HEK293 (cell line): ENCODE measurements around the gene SLC35F6.

Experiments used
- CTCF ChIA-PET: fragments of 350-600 bp; formaldehyde crosslinking; extraction: SDS; loops from one replicate; lab custom pipeline; 2021; ENCODE audit warnings: antibody characterized with exemption; lab: Yijun Ruan, JAX
- POLR2A ChIA-PET: fragments of 300-600 bp; formaldehyde crosslinking; extraction: SDS; loops from one replicate; lab custom pipeline; 2020; ENCODE audit warnings: antibody characterized with exemption, inconsistent platforms; lab: Yijun Ruan, JAX
- H3K27ac ChIP-seq: fragments of 200-500 bp; sonication (Bioruptor generic); 2 replicates; pipeline ENCODE4 v1.5.1; 2014; ENCODE audit warnings: low read depth, low read length, control low read depth, inconsistent platforms; ENCODE audit errors: extremely low read depth
- H3K36me3 ChIP-seq, 2 experiments: fragments of 200-500 bp in 1 of 2; sonication (Bioruptor generic) in 1 of 2; 1 replicate in 1 of 2; 2 replicates in 1 of 2; pipeline ENCODE4 v1.5.1; 2014 to 2017; ENCODE audit warnings: inconsistent platforms in 2 of 2, low read length in 2 of 2; ENCODE audit not compliant: control insufficient read depth in 2 of 2, insufficient read depth in 1 of 2
- H3K4me1 ChIP-seq: fragments of 200-500 bp; sonication (Bioruptor generic); 2 replicates; pipeline ENCODE4 v1.5.1; 2014; ENCODE audit warnings: mild to moderate bottlenecking, low read length, inconsistent platforms; ENCODE audit not compliant: control insufficient read depth, insufficient read depth
- H3K4me3 ChIP-seq: 2 replicates; pipeline ENCODE4 v1.5.1; 2011; ENCODE audit warnings: low read depth, mild to moderate bottlenecking, control low read depth, low read length, moderate library complexity
- H3K9me3 ChIP-seq: fragments of 200-500 bp; sonication (Bioruptor generic); 2 replicates; pipeline ENCODE4 v1.5.1; 2014; ENCODE audit warnings: low read depth, low read length, inconsistent platforms; ENCODE audit not compliant: control insufficient read depth, insufficient read depth
- EGR2 ChIP-seq: fragments of 450-650 bp; formaldehyde crosslinking; IDR thresholded peaks from 2 replicates; pipeline ENCODE4 v1.5.1; 2016; ENCODE audit warnings: low read depth, missing biosample characterization, missing genetic modification characterization
- SP2 ChIP-seq: fragments of 450-650 bp; formaldehyde crosslinking; IDR thresholded peaks from 2 replicates; pipeline ENCODE4 v1.5.1; 2016; ENCODE audit warnings: missing biosample characterization, missing genetic modification characterization
- TCF7L2 ChIP-seq: IDR thresholded peaks from 2 replicates; pipeline ENCODE4 v1.6.1; 2011; ENCODE audit warnings: low read depth, mild to moderate bottlenecking, inconsistent platforms, low read length, moderate library complexity, borderline replicate concordance
- ZFHX2 ChIP-seq: fragments of 450-650 bp; formaldehyde crosslinking; conservative IDR thresholded peaks from 2 replicates; pipeline ENCODE4 v1.5.1; 2016; ENCODE audit warnings: missing biosample characterization, missing genetic modification characterization
- ZIC2 ChIP-seq: fragments of 450-650 bp; formaldehyde crosslinking; IDR thresholded peaks from 2 replicates; pipeline ENCODE4 v1.5.1; 2016; ENCODE audit warnings: missing biosample characterization, missing genetic modification characterization
- ZNF248 ChIP-seq: fragments of 450-650 bp; formaldehyde crosslinking; IDR thresholded peaks from 2 replicates; pipeline ENCODE4 v1.5.1; 2017; ENCODE audit warnings: missing biosample characterization, missing genetic modification characterization
- ZNF521 ChIP-seq: fragments of 450-650 bp; formaldehyde crosslinking; IDR thresholded peaks from 2 replicates; pipeline ENCODE4 v1.5.1; 2017; ENCODE audit warnings: missing biosample characterization, mild to moderate bottlenecking, missing genetic modification characterization
- ZNF776 ChIP-seq: fragments of 450-650 bp; formaldehyde crosslinking; IDR thresholded peaks from 2 replicates; pipeline ENCODE4 v1.5.0; 2017; ENCODE audit warnings: missing biosample characterization, missing genetic modification characterization, borderline replicate concordance
- TF ChIP-seq, protein P1 (sequence below): fragments of 450-650 bp; formaldehyde crosslinking; IDR thresholded peaks from 2 replicates; pipeline ENCODE4 v1.5.1; 2016; ENCODE audit warnings: missing biosample characterization, missing genetic modification characterization
- TF ChIP-seq, protein P2 (sequence below): fragments of 450-650 bp; formaldehyde crosslinking; IDR thresholded peaks from 2 replicates; pipeline ENCODE4 v1.5.1; 2017; ENCODE audit warnings: missing biosample characterization, missing genetic modification characterization
- TF ChIP-seq, protein P3 (sequence below): fragments of 450-650 bp; formaldehyde crosslinking; IDR thresholded peaks from 2 replicates; pipeline ENCODE4 v1.5.1; 2016; ENCODE audit warnings: missing biosample characterization, missing genetic modification characterization
- TF ChIP-seq, protein P4 (sequence below): fragments of 450-650 bp; formaldehyde crosslinking; conservative IDR thresholded peaks from 2 replicates; pipeline ENCODE4 v1.5.1; 2016; ENCODE audit warnings: low read depth, missing biosample characterization, missing genetic modification characterization
- TF ChIP-seq, protein P5 (sequence below): fragments of 450-650 bp; formaldehyde crosslinking; IDR thresholded peaks from 2 replicates; pipeline ENCODE4 v1.5.1; 2016; ENCODE audit warnings: missing biosample characterization, missing genetic modification characterization

Gene SLC35F6

DNA sequence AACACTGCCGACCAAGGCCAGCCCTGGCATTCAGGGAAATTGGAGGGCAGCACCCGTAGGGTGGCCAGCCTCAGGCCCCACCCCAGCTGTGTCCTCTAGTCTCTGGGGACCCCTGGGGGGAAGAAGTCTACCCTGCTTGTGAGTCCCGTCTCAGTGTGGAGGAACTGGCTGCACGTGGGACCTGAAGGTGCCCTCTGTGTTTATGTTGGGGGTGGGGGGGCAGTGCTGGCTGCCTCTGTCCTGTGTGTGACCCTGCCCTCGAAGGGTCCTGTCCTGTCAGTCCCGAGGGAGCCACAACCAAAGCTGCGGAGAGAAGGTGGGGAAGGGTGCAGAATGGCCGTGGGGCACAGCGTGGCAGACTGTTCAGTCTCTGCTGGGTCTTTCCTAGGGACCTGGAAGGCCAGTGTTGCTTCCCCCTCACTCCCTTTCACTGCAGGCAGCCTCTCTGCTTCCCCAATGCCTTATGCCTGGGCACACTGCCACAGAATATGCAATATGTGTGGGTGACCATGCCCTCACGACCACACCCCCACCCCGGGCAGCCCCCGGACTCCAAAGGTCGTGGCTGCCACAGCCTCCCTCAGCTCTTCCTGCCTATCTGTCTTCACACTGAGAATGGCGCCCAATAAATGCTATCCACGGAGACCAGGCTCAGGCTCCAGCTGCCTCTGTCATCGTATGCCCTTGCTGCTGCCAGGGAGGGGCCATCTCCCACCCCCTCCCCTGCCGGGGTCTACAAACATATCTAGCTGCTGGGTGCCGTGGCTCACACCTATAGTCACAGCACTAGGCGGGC is 33.3 kb upstream of the SLC35F6 start:
- H3K9me3 ChIP-seq, result no peaks in the 10 kb centered on the region
- H3K4me1 ChIP-seq, result no peaks in the 10 kb centered on the region
- TF ChIP-seq ZIC2 (tag by site-specific recombination), result peak; percentile 51
- TF ChIP-seq ZFHX2 (tag by site-specific recombination), result peak; percentile 80
- TF ChIP-seq SP2, result no peak
- peak; percentile 76 for TF ChIP-seq EGR2 (tag by site-specific recombination)
- TF ChIP-seq, protein P1, sequence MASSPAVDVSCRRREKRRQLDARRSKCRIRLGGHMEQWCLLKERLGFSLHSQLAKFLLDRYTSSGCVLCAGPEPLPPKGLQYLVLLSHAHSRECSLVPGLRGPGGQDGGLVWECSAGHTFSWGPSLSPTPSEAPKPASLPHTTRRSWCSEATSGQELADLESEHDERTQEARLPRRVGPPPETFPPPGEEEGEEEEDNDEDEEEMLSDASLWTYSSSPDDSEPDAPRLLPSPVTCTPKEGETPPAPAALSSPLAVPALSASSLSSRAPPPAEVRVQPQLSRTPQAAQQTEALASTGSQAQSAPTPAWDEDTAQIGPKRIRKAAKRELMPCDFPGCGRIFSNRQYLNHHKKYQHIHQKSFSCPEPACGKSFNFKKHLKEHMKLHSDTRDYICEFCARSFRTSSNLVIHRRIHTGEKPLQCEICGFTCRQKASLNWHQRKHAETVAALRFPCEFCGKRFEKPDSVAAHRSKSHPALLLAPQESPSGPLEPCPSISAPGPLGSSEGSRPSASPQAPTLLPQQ, result no peak
- no peak for TF ChIP-seq ZNF521 (tag by site-specific recombination)
- no peak for TF ChIP-seq TCF7L2
- TF ChIP-seq, all 188 proteins: peak for 3
- CTCF ChIA-PET, result interaction anchor here (0.9 to 1.3 kb wide), 2 partner anchors 15 to 125 kb away, joined by 3 to 4 read pairs; no protein-coding TSS in a partner anchor
- no peak overlapping the region for H3K27ac ChIP-seq
- no peak overlapping the region for H3K4me3 ChIP-seq
- H3K36me3 ChIP-seq, result no peaks in the 10 kb centered on the region
- POLR2A ChIA-PET, result no interaction called here

DNA sequence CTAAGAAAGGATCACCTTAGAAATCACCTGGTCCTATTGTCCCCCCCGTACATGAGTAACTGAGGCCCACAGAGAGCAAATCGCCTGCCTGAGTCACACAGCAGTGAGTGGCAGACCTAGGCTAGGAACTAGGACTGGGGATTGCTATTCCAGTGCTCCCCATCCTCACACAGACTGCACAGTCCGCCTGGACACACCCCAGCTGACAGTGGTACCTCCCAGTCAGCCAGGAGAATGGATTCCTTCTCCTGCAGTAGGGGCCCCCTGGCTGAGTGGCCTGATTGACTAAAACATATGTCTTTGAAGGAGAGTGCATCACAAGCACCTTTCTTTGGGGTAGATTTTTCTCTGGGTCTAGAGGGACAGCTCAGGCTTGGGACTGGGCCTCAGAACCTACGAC is 32.4 kb upstream of the SLC35F6 start:
- no peaks in the 10 kb centered on the region for H3K4me1 ChIP-seq
- no peaks in the 10 kb centered on the region for H3K36me3 ChIP-seq
- no peak overlapping the region for H3K4me3 ChIP-seq
- H3K27ac ChIP-seq, result no peak overlapping the region
- H3K9me3 ChIP-seq, result no peaks in the 10 kb centered on the region
- TF ChIP-seq ZNF248, result no peak
- TF ChIP-seq, protein P2, sequence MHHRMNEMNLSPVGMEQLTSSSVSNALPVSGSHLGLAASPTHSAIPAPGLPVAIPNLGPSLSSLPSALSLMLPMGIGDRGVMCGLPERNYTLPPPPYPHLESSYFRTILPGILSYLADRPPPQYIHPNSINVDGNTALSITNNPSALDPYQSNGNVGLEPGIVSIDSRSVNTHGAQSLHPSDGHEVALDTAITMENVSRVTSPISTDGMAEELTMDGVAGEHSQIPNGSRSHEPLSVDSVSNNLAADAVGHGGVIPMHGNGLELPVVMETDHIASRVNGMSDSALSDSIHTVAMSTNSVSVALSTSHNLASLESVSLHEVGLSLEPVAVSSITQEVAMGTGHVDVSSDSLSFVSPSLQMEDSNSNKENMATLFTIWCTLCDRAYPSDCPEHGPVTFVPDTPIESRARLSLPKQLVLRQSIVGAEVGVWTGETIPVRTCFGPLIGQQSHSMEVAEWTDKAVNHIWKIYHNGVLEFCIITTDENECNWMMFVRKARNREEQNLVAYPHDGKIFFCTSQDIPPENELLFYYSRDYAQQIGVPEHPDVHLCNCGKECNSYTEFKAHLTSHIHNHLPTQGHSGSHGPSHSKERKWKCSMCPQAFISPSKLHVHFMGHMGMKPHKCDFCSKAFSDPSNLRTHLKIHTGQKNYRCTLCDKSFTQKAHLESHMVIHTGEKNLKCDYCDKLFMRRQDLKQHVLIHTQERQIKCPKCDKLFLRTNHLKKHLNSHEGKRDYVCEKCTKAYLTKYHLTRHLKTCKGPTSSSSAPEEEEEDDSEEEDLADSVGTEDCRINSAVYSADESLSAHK (tag by site-specific recombination), result no peak
- TF ChIP-seq, protein P3, sequence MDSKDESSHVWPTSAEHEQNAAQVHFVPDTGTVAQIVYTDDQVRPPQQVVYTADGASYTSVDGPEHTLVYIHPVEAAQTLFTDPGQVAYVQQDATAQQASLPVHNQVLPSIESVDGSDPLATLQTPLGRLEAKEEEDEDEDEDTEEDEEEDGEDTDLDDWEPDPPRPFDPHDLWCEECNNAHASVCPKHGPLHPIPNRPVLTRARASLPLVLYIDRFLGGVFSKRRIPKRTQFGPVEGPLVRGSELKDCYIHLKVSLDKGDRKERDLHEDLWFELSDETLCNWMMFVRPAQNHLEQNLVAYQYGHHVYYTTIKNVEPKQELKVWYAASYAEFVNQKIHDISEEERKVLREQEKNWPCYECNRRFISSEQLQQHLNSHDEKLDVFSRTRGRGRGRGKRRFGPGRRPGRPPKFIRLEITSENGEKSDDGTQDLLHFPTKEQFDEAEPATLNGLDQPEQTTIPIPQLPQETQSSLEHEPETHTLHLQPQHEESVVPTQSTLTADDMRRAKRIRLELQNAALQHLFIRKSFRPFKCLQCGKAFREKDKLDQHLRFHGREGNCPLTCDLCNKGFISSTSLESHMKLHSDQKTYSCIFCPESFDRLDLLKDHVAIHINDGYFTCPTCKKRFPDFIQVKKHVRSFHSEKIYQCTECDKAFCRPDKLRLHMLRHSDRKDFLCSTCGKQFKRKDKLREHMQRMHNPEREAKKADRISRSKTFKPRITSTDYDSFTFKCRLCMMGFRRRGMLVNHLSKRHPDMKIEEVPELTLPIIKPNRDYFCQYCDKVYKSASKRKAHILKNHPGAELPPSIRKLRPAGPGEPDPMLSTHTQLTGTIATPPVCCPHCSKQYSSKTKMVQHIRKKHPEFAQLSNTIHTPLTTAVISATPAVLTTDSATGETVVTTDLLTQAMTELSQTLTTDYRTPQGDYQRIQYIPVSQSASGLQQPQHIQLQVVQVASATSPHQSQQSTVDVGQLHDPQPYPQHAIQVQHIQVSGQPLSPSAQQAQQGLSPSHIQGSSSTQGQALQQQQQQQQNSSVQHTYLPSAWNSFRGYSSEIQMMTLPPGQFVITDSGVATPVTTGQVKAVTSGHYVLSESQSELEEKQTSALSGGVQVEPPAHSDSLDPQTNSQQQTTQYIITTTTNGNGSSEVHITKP, result peak; percentile 80
- TF ChIP-seq, all 188 proteins: peak for 1
- ChIA-PET CTCF (interaction anchor here (1.1 to 1.8 kb wide), 3 partner anchors 13 to 126 kb away, joined by 4 to 10 read pairs (median 8); no protein-coding TSS in a partner anchor), POLR2A (no interaction called here)

DNA sequence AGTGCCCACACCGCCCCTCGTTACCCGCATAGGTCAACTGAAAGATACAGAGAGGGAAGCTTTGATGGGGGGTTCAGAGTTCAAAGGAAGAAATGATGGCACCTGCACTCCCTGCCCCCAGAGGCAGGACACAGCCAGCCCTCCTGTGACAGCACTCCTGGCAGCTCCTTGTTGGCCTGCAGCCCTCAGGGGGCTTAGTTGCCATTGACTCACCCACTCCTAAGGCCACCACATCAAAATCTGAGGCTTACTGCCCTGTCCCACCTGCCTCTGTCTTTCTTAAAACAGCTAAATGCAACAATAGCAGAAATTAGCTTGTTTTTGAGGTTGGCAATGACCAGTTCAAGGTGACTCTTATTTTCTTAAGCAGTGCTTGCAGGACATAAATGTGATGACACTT is 31.6 kb upstream of the SLC35F6 start:
- no peak overlapping the region for H3K27ac ChIP-seq
- H3K4me3 ChIP-seq, result no peak overlapping the region
- CTCF ChIA-PET, result interaction anchor here (1.1 to 1.8 kb wide), 4 partner anchors 12 to 127 kb away, joined by 4 to 10 read pairs (median 7); no protein-coding TSS in a partner anchor
- no peaks in the 10 kb centered on the region for H3K36me3 ChIP-seq
- no peaks in the 10 kb centered on the region for H3K4me1 ChIP-seq
- H3K9me3 ChIP-seq, result no peaks in the 10 kb centered on the region
- POLR2A ChIA-PET, result no interaction called here
- TF ChIP-seq, protein P4, sequence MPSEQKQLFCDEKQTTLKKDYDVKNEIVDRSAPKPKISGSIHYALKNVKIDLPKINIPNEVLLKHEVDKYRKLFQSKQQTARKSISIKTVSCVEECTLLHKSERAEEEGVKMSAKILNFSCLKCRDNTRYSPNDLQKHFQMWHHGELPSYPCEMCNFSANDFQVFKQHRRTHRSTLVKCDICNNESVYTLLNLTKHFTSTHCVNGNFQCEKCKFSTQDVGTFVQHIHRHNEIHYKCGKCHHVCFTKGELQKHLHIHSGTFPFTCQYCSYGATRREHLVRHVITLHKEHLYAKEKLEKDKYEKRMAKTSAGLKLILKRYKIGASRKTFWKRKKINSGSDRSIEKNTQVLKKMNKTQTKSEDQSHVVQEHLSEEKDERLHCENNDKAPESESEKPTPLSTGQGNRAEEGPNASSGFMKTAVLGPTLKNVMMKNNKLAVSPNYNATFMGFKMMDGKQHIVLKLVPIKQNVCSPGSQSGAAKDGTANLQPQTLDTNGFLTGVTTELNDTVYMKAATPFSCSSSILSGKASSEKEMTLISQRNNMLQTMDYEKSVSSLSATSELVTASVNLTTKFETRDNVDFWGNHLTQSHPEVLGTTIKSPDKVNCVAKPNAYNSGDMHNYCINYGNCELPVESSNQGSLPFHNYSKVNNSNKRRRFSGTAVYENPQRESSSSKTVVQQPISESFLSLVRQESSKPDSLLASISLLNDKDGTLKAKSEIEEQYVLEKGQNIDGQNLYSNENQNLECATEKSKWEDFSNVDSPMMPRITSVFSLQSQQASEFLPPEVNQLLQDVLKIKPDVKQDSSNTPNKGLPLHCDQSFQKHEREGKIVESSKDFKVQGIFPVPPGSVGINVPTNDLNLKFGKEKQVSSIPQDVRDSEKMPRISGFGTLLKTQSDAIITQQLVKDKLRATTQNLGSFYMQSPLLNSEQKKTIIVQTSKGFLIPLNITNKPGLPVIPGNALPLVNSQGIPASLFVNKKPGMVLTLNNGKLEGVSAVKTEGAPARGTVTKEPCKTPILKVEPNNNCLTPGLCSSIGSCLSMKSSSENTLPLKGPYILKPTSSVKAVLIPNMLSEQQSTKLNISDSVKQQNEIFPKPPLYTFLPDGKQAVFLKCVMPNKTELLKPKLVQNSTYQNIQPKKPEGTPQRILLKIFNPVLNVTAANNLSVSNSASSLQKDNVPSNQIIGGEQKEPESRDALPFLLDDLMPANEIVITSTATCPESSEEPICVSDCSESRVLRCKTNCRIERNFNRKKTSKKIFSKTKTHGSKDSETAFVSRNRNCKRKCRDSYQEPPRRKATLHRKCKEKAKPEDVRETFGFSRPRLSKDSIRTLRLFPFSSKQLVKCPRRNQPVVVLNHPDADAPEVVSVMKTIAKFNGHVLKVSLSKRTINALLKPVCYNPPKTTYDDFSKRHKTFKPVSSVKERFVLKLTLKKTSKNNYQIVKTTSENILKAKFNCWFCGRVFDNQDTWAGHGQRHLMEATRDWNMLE (tag by site-specific recombination), result no peak
- TF ChIP-seq, protein P5, sequence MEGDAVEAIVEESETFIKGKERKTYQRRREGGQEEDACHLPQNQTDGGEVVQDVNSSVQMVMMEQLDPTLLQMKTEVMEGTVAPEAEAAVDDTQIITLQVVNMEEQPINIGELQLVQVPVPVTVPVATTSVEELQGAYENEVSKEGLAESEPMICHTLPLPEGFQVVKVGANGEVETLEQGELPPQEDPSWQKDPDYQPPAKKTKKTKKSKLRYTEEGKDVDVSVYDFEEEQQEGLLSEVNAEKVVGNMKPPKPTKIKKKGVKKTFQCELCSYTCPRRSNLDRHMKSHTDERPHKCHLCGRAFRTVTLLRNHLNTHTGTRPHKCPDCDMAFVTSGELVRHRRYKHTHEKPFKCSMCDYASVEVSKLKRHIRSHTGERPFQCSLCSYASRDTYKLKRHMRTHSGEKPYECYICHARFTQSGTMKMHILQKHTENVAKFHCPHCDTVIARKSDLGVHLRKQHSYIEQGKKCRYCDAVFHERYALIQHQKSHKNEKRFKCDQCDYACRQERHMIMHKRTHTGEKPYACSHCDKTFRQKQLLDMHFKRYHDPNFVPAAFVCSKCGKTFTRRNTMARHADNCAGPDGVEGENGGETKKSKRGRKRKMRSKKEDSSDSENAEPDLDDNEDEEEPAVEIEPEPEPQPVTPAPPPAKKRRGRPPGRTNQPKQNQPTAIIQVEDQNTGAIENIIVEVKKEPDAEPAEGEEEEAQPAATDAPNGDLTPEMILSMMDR (tag by site-specific recombination), result no peak
- no peak for TF ChIP-seq ZNF776 (tag by site-specific recombination)
